ENCODE data around the gene TTF2. TPM values are rescaled to one million over a fixed set of nuclear protein-coding genes. Genes with fewer than 3 reads are reported as not detected.

The TTF2 gene
- total RNA-seq, 4 donors from 2014 or later = 8.2 to 56.4 (median 17.0) TPM

DNA sequence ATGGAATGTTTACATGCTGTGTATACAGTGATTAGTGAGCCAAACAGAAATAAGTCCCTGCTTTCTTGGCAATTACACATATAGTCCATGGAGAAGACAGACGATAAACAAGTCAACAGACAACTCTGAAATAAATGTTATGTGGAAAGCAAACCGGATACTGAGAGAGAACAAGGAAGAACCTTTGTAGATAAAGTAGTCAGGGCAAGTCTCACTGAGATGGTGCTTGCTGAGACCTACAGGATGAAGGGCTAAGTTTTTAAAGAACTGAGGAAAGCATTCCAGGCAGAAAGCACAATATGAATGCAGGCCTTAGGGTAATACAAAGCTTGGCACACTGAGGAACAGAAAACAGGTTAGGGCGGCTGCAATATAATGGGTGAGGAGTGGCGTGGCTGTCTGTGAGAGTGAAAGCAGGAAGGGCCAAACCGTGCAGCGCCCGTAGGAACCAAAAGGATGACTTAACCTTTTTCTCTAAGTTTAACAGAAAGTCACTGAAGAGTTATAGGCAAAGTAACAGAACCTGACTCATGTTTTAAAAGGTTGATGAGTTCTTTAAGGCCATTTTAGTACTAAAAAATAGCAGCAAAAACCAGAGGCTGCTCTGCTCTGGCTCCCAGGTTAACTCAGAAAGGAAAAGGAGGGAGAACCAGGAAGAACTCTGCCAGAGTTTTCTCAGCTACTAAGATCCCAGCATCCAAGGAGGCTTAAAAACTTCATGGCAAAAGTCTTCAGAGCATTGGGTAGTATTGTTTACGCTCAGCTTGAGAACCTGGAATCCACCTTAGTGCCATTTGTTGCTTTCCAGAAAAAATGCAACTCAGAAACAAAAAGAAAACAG lies 8.7 kb upstream of the TTF2 start:
- Histone ChIP-seq H3K36me3 (no peaks in the 10 kb centered on the region), H3K4me3 (no peak overlapping the region), H3K9me3 (no peaks in the 10 kb centered on the region), H3K27me3 (no peaks in the 10 kb centered on the region), H3K4me1 (no peaks in the 10 kb centered on the region), H3K27ac (peak overlapping the region; percentile 56 to 64)
- intact Hi-C loops (cut with DNase I; ENCODE audit: low total_unique reads) = no loop called here
- TF ChIP-seq POLR2A (IDR thresholded peaks at IDR 0.05) (no peak), CTCF (IDR thresholded peaks at IDR 0.05) (no peak)
- no peak for DNase-seq

DNA sequence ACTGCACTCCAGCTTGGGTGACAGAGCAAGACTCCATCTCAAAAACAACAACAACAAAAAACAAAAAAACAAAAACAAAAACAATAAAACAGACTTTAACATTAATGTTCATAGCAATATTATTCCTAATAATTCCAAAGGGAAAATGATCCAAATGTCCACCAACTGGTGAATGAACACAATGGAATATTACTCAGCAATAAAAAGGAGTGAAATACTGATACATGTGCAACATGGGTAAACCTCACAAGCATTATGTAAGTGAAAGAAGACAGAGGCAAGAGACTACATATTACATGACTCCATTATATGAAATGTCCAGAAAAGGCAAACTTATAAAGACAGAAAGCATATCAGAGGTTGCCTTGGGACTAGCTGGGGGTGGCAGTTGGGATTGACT lies 6.1 kb upstream of the TTF2 start:
- H3K27ac ChIP-seq = no peak overlapping the region
- TF ChIP-seq POLR2A (IDR thresholded peaks at IDR 0.05) (no peak), CTCF (IDR thresholded peaks at IDR 0.05) (no peak)
- no peak overlapping the region for H3K4me3 ChIP-seq
- no peak for DNase-seq
- no peaks in the 10 kb centered on the region for H3K9me3 ChIP-seq
- intact Hi-C loops (cut with DNase I; ENCODE audit: low total_unique reads) = no loop called here
- no peaks in the 10 kb centered on the region for H3K4me1 ChIP-seq
- H3K36me3 ChIP-seq = no peaks in the 10 kb centered on the region
- no peaks in the 10 kb centered on the region for H3K27me3 ChIP-seq

GRCh38 chr1:117058810-117059209 lies 1.3 kb upstream of the TTF2 start:
- no peaks in the 10 kb centered on the region for H3K27me3 ChIP-seq
- H3K9me3 ChIP-seq = no peaks in the 10 kb centered on the region
- H3K4me1 ChIP-seq = peaks cover 0 to 5% of the 10 kb centered on the region in 2 donors
- TF ChIP-seq CTCF (IDR thresholded peaks at IDR 0.05) (no peak), POLR2A (IDR thresholded peaks at IDR 0.05) (no peak)
- H3K36me3 ChIP-seq = no peaks in the 10 kb centered on the region
- intact Hi-C loops (cut with DNase I; ENCODE audit: low total_unique reads) = loop anchor here (5.0 kb wide), 1 partner anchor 322 kb away; no protein-coding TSS in a partner anchor
- H3K4me3 ChIP-seq = no peak overlapping the region
- H3K27ac ChIP-seq = no peak overlapping the region
- no peak for DNase-seq

GRCh38 chr1:117059334-117059677 lies 820 bp upstream of the TTF2 start:
- Histone ChIP-seq H3K4me3 (peak overlapping the region; percentile 57 to 58), H3K27me3 (no peaks in the 10 kb centered on the region), H3K4me1 (peaks cover 0 to 5% of the 10 kb centered on the region in 2 donors), H3K36me3 (no peaks in the 10 kb centered on the region), H3K27ac (no peak overlapping the region), H3K9me3 (no peaks in the 10 kb centered on the region)
- intact Hi-C loops (cut with DNase I; ENCODE audit: low total_unique reads) = loop anchor here (5.0 kb wide), 1 partner anchor 322 kb away; no protein-coding TSS in a partner anchor
- DNase-seq = no peak
- TF ChIP-seq POLR2A (IDR thresholded peaks at IDR 0.05) = no peak
- no peak for TF ChIP-seq CTCF (IDR thresholded peaks at IDR 0.05)

Data from uterus (tissue), 4 donors.